HG03439 (cell line): ENCODE results near the gene PGC.
A peak's percentile ranks its signal among the peaks of the same experiment; 100 is the strongest.

Experiments
- ATAC-seq: cut with Tn5 transposase; IDR thresholded peaks from one replicate; pipeline ENCODE4 v1.9.1; 2021; ENCODE audit warnings: mild to moderate bottlenecking, moderate library complexity; ENCODE audit not compliant: unreplicated experiment

Gene PGC

GRCh38 chr6:41750374-41750773 is 3.2 kb upstream of the PGC start:
- no peak for ATAC-seq

- ATAC-seq = no peak
Observed at GRCh38 chr6:41748542-41748941, 1.3 kb upstream of the PGC start.

- no peak for ATAC-seq
Observed at GRCh38 chr6:41748102-41748477, 893 bp upstream of the PGC start.

- ATAC-seq = no peak
Observed at GRCh38 chr6:41746107-41746506, 1.1 kb downstream of the PGC start.

GRCh38 chr6:41744236-41744787 is 2.9 kb downstream of the PGC start:
- ATAC-seq = no peak

- ATAC-seq = no peak
Observed at GRCh38 chr6:41743406-41744235, 3.6 kb downstream of the PGC start.

GRCh38 chr6:41741625-41742490 is 5.3 kb downstream of the PGC start:
- no peak for ATAC-seq

GRCh38 chr6:41740366-41741162 is 6.6 kb downstream of the PGC start:
- no peak for ATAC-seq

- ATAC-seq = no peak
Observed at GRCh38 chr6:41739041-41739440, 8.2 kb downstream of the PGC start.

GRCh38 chr6:41737591-41738130 is 9.5 kb downstream of the PGC start:
- no peak for ATAC-seq

GRCh38 chr6:41736800-41737555 is 10.2 kb downstream of the PGC start:
- ATAC-seq = no peak

- ATAC-seq = no peak
Observed at GRCh38 chr6:41736186-41736733, 10.9 kb downstream of the PGC start.

GRCh38 chr6:41735427-41736185 is 11.6 kb downstream of the PGC start, which contains the start of gene TFEB:
TSS of gene TFEB (minus strand) at chr6:41735608. CDS start at chr6:41691213, 44,395 bp downstream.
- peak; percentile 54 for ATAC-seq

- ATAC-seq = peak; percentile 16
Observed at GRCh38 chr6:41734666-41735426, 12.4 kb downstream of the PGC start.

GRCh38 chr6:41733707-41734665 is 13.2 kb downstream of the PGC start:
- peak; percentile 42 for ATAC-seq

- no peak for ATAC-seq
Observed at GRCh38 chr6:41733360-41733706, 13.9 kb downstream of the PGC start.
